SU-DHL-6 (cell line): ENCODE results near the gene ABCB1.

Experiments
- H2AFZ ChIP-seq: fragments of 200-600 bp; sonication (generic); 2 replicates; pipeline ENCODE4 v1.6.1; 2014; ENCODE audit warnings: low read depth, mild to moderate bottlenecking, moderate library complexity, mixed read lengths, antibody characterized with exemption, low read length; ENCODE audit not compliant: severe bottlenecking
- H3F3A ChIP-seq: fragments of 200-600 bp; shearing (Covaris generic); 2 replicates; pipeline ENCODE4 v1.6.0; 2016; ENCODE audit warnings: antibody characterized with exemption, mild to moderate bottlenecking; ENCODE audit not compliant: insufficient read depth
- H3K27ac ChIP-seq: fragments of 200-600 bp; sonication (generic); 2 replicates; pipeline ENCODE4 v1.5.1; 2016; ENCODE audit warnings: low read depth, mild to moderate bottlenecking, low read length, moderate library complexity, mixed read lengths
- H3K27me3 ChIP-seq: fragments of 200-600 bp; sonication (generic), shearing (Covaris generic); 2 replicates; pipeline ENCODE4 v1.6.0; 2014; ENCODE audit warnings: mild to moderate bottlenecking, low read length
- H3K36me3 ChIP-seq: fragments of 200-600 bp; sonication (generic); 2 replicates; pipeline ENCODE4 v1.6.1; 2014; ENCODE audit warnings: mild to moderate bottlenecking, low read length, mixed read lengths
- H3K4me2 ChIP-seq: fragments of 300-600, 200-600 bp; shearing (Covaris generic), sonication (generic); 2 replicates; pipeline ENCODE4 v1.6.0; 2014; ENCODE audit warnings: low read length, low read depth, mild to moderate bottlenecking; ENCODE audit not compliant: poor library complexity, severe bottlenecking
- H3K4me3 ChIP-seq: fragments of 200-600 bp; sonication (generic); 2 replicates; pipeline ENCODE4 v1.5.1; 2014; ENCODE audit warnings: antibody characterized with exemption, low read length, mild to moderate bottlenecking, mixed read lengths; ENCODE audit not compliant: insufficient read depth, poor library complexity, severe bottlenecking
- H3K79me2 ChIP-seq: fragments of 200-600 bp; sonication (generic); 2 replicates; pipeline ENCODE4 v1.6.1; 2014; ENCODE audit warnings: mild to moderate bottlenecking, low read length, moderate library complexity; ENCODE audit not compliant: insufficient read depth
- H3K9ac ChIP-seq: fragments of 200-600 bp; sonication (generic); 2 replicates; pipeline ENCODE4 v1.7.0; 2014; ENCODE audit warnings: mild to moderate bottlenecking, low read length
- H3K9me2 ChIP-seq: fragments of 200-600 bp; sonication (generic); replicated peaks from 2 replicates; pipeline ENCODE4 v1.6.1; 2014; ENCODE audit warnings: low read length; ENCODE audit not compliant: insufficient read depth
- H3K9me3 ChIP-seq: fragments of 200-600 bp; sonication (generic); 2 replicates; pipeline ENCODE4 v1.6.1; 2014; ENCODE audit warnings: low read length, mixed read lengths; ENCODE audit not compliant: insufficient read depth
- H4K20me1 ChIP-seq: fragments of 200-600 bp; sonication (generic); 2 replicates; pipeline ENCODE4 v1.6.1; 2014; ENCODE audit warnings: low read depth, mild to moderate bottlenecking, antibody characterized with exemption, low read length, moderate library complexity, mixed read lengths
- EZH2phosphoT487 ChIP-seq: fragments of 200-600 bp; sonication (generic), shearing (Covaris generic); conservative IDR thresholded peaks from 2 replicates; pipeline ENCODE4 v1.6.1; 2018; ENCODE audit warnings: mild to moderate bottlenecking, antibody characterized with exemption, low read length, moderate library complexity, mixed read lengths
- TF ChIP-seq, protein P1 (sequence below): fragments of 200-600 bp; sonication (generic); IDR thresholded peaks from one replicate; pipeline ENCODE4 v1.5.1; 2017; ENCODE audit warnings: antibody characterized with exemption, mild to moderate bottlenecking, low read length, moderate library complexity; ENCODE audit not compliant: insufficient read depth, poor library complexity, severe bottlenecking

Gene ABCB1

DNA sequence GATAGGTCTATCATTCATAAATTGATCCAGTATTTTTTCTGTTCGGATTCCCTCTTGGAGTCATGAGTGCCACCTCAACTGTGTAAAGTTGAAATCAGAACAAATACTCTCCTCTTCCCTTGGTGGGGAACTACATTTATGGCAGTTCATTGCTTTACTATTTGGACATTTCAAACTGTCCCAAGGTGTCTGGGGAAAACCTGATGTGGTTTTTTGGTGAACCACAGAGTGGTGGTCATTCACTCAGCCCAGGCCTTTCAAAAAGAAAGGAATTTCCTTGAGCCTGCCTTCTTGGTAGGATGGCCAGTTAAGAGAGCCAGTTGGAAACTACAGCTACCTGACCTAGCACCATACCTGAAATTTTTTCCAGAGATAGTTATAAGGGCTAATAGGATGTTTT, 59.0 kb downstream of the ABCB1 start:
- H3K9me3 ChIP-seq: no peaks in the 10 kb centered on the region
- H3K9ac ChIP-seq: no peak overlapping the region
- H3K27ac ChIP-seq: no peak overlapping the region
- no peak overlapping the region for H2AFZ ChIP-seq
- no peak for TF ChIP-seq EZH2phosphoT487
- TF ChIP-seq, protein P1, sequence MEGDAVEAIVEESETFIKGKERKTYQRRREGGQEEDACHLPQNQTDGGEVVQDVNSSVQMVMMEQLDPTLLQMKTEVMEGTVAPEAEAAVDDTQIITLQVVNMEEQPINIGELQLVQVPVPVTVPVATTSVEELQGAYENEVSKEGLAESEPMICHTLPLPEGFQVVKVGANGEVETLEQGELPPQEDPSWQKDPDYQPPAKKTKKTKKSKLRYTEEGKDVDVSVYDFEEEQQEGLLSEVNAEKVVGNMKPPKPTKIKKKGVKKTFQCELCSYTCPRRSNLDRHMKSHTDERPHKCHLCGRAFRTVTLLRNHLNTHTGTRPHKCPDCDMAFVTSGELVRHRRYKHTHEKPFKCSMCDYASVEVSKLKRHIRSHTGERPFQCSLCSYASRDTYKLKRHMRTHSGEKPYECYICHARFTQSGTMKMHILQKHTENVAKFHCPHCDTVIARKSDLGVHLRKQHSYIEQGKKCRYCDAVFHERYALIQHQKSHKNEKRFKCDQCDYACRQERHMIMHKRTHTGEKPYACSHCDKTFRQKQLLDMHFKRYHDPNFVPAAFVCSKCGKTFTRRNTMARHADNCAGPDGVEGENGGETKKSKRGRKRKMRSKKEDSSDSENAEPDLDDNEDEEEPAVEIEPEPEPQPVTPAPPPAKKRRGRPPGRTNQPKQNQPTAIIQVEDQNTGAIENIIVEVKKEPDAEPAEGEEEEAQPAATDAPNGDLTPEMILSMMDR: no peak
- no peaks in the 10 kb centered on the region for H3K79me2 ChIP-seq
- H3K27me3 ChIP-seq: peaks cover 5% of the 10 kb centered on the region; the same call in 1 of the 2 replicates
- H4K20me1 ChIP-seq: no peaks in the 10 kb centered on the region
- no peak overlapping the region for H3K4me2 ChIP-seq
- no peaks in the 10 kb centered on the region; the same call in 1 of the 2 replicates for H3K9me2 ChIP-seq
- H3K4me3 ChIP-seq: no peak overlapping the region
- H3F3A ChIP-seq: no peaks in the 10 kb centered on the region
- H3K36me3 ChIP-seq: no peaks in the 10 kb centered on the region

DNA sequence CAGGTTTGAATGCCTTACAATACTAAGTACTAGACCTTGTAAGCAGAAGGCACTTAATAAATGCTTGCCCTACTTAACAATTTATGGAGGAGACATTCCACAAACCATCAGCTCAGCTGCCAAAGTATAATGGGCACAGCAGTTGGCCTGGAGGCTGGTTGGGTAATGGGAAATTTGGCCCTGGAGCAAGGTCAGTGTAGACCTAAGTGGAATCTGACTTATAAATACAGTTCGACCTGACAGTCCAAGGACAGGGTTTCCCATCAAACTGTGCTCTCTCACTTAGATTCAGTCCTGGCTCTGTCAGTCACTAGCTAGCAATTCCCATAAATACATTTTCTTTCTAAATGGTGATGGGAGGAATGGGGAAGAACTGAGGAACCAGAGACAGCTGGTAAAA, 62.6 kb downstream of the ABCB1 start:
- H3K9me2 ChIP-seq: no peaks in the 10 kb centered on the region
- no peak overlapping the region for H3K27ac ChIP-seq
- TF ChIP-seq, protein P1: no peak
- no peak for TF ChIP-seq EZH2phosphoT487
- no peak overlapping the region for H3K9ac ChIP-seq
- no peak overlapping the region for H3K4me2 ChIP-seq
- H3K36me3 ChIP-seq: no peaks in the 10 kb centered on the region
- H3F3A ChIP-seq: no peaks in the 10 kb centered on the region
- H3K4me3 ChIP-seq: no peak overlapping the region
- H3K27me3 ChIP-seq: peaks cover 5% of the 10 kb centered on the region; the same call in 1 of the 2 replicates
- H2AFZ ChIP-seq: no peak overlapping the region
- no peaks in the 10 kb centered on the region for H3K79me2 ChIP-seq
- no peaks in the 10 kb centered on the region for H4K20me1 ChIP-seq
- H3K9me3 ChIP-seq: no peaks in the 10 kb centered on the region

DNA sequence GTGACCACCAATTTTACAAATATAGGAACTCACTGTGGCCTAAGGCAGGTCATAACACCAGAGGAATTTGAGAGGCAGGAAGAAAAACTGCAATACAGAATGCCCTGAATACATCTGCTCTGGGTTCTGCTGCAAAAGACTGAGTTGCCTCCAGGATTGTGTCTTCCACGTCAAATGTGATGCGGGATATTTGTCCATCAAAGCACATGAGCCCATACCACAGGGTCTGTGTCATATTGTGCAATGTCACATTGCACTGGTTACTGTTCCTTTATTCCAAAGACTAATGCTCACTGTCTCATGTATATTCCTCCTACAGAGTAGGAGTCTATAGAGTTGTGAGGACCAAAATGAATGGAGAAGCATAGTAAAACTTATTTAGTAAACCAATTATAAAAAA, 66.6 kb downstream of the ABCB1 start:
- TF ChIP-seq, protein P1: no peak
- no peak for TF ChIP-seq EZH2phosphoT487
- no peak overlapping the region for H3K4me2 ChIP-seq
- no peak overlapping the region for H2AFZ ChIP-seq
- no peak overlapping the region for H3K9ac ChIP-seq
- H3K4me3 ChIP-seq: no peak overlapping the region
- no peaks in the 10 kb centered on the region for H3K9me3 ChIP-seq
- H3K79me2 ChIP-seq: no peaks in the 10 kb centered on the region
- H3K27ac ChIP-seq: no peak overlapping the region
- H3F3A ChIP-seq: no peaks in the 10 kb centered on the region
- no peaks in the 10 kb centered on the region for H3K36me3 ChIP-seq
- H3K27me3 ChIP-seq: peaks cover 5% of the 10 kb centered on the region; the same call in 1 of the 2 replicates
- H4K20me1 ChIP-seq: no peaks in the 10 kb centered on the region
- H3K9me2 ChIP-seq: no peaks in the 10 kb centered on the region
